ENCODE results near the gene ROCK2.
"Not testable (repeated sequence)": the region's sequence is repeated elsewhere in the genome, so short reads cannot be mapped to it uniquely, and the experiment has no call there.

ROCK2 gene

GRCh38 chr2:11340717-11341116, 3.7 kb downstream of the ROCK2 start:
- DNase-seq (ENCODE audit: low read depth) = no peak

- DNase-seq (ENCODE audit: low read depth) = no peak
Measured at GRCh38 chr2:11339508-11340083, 4.8 kb downstream of the ROCK2 start.

GRCh38 chr2:11338580-11338979, 5.9 kb downstream of the ROCK2 start:
- no peak for DNase-seq (ENCODE audit: low read depth)

- DNase-seq (ENCODE audit: low read depth) = no peak
Measured at GRCh38 chr2:11337909-11338308, 6.5 kb downstream of the ROCK2 start.

- no peak for DNase-seq (ENCODE audit: low read depth)
Measured at GRCh38 chr2:11336189-11336588, 8.2 kb downstream of the ROCK2 start.

- DNase-seq (ENCODE audit: low read depth) = no peak
Measured at GRCh38 chr2:11333427-11334183, 10.8 kb downstream of the ROCK2 start.

GRCh38 chr2:11332596-11332995, 11.8 kb downstream of the ROCK2 start:
- no peak for DNase-seq (ENCODE audit: low read depth)

GRCh38 chr2:11330457-11331142, 13.8 kb downstream of the ROCK2 start:
- no peak for DNase-seq (ENCODE audit: low read depth)

- DNase-seq (ENCODE audit: low read depth) = no peak
Measured at GRCh38 chr2:11329776-11330175, 14.7 kb downstream of the ROCK2 start.

- DNase-seq (ENCODE audit: low read depth) = not testable (repeated sequence)
Measured at GRCh38 chr2:11328522-11328921, 15.9 kb downstream of the ROCK2 start.

GRCh38 chr2:11327871-11328270, 16.6 kb downstream of the ROCK2 start:
- DNase-seq (ENCODE audit: low read depth) = no peak

GRCh38 chr2:11326677-11327211, 17.7 kb downstream of the ROCK2 start:
- DNase-seq (ENCODE audit: low read depth) = no peak

- no peak for DNase-seq (ENCODE audit: low read depth)
Measured at GRCh38 chr2:11325961-11326676, 18.3 kb downstream of the ROCK2 start.

GRCh38 chr2:11321847-11322246, 22.6 kb downstream of the ROCK2 start:
- DNase-seq (ENCODE audit: low read depth) = no peak

GRCh38 chr2:11320698-11321492, 23.5 kb downstream of the ROCK2 start:
- DNase-seq (ENCODE audit: low read depth) = no peak

- no peak for DNase-seq (ENCODE audit: low read depth)
Measured at GRCh38 chr2:11319939-11320338, 24.5 kb downstream of the ROCK2 start.

GRCh38 chr2:11315074-11315705, 29.2 kb downstream of the ROCK2 start:
- no peak for DNase-seq (ENCODE audit: low read depth)

GRCh38 chr2:11314487-11314886, 29.9 kb downstream of the ROCK2 start:
- DNase-seq (ENCODE audit: low read depth) = no peak

GRCh38 chr2:11312770-11313471, 31.5 kb downstream of the ROCK2 start:
- DNase-seq (ENCODE audit: low read depth) = no peak

- no peak for DNase-seq (ENCODE audit: low read depth)
Measured at GRCh38 chr2:11311543-11311942, 32.9 kb downstream of the ROCK2 start.

Data from stimulated activated CD8-positive, alpha-beta memory T cell treated with anti-CD3 and anti-CD28 coated beads, Interleukin-7, amount 100 ng/mL, for 24 hours (primary cell).